K562 (cell line): Measurements from ENCODE around the gene TMEM167B. TPM values are rescaled to one million over a fixed set of nuclear protein-coding genes. Genes with fewer than 3 reads are reported as not detected.

Experiments used
- ARID2 ChIP-seq: fragments of 450-650 bp; IDR thresholded peaks from 2 replicates; pipeline ENCODE4 v1.6.1; 2017; ENCODE audit warnings: antibody characterized with exemption, mild to moderate bottlenecking
- ASH1L ChIP-seq: fragments of 450-650 bp; IDR thresholded peaks from 2 replicates; pipeline ENCODE4 v1.6.1; 2018; ENCODE audit warnings: borderline replicate concordance, mild to moderate bottlenecking, low read depth; ENCODE audit not compliant: partially characterized antibody
- CHD1 ChIP-seq: fragments of 200-600 bp; sonication (generic); IDR thresholded peaks from one replicate; pipeline ENCODE4 v1.6.1; 2012; ENCODE audit warnings: mild to moderate bottlenecking, moderate library complexity, low read length, inconsistent platforms
- CUX1 ChIP-seq: fragments of 200-800 bp; sonication (Bioruptor generic); IDR thresholded peaks from 2 replicates; pipeline ENCODE4 v1.6.1; 2016; ENCODE audit warnings: missing genetic modification characterization, missing compliant biosample characterization
- FOXK2 ChIP-seq, 2 experiments: fragments of 450-650 bp; IDR thresholded peaks in 1 of 2; conservative IDR thresholded peaks in 1 of 2; 2 replicates each; pipeline ENCODE4 v1.6.1; 2016; ENCODE audit warnings: low read depth in 2 of 2, mild to moderate bottlenecking in 1 of 2
- FUS ChIP-seq: fragments of 200-400 bp; formaldehyde crosslinking; optimal IDR thresholded peaks from 2 replicates; pipeline ENCODE3; 2017; ENCODE audit warnings: low read depth, low read length
- KLF13 ChIP-seq: fragments of 450-650 bp; IDR thresholded peaks from 2 replicates; pipeline ENCODE4 v1.6.1; 2016; ENCODE audit warnings: missing genetic modification characterization, low read depth, mild to moderate bottlenecking, missing compliant biosample characterization, moderate library complexity, borderline replicate concordance
- MCM5 ChIP-seq: fragments of 450-650 bp; IDR thresholded peaks from 2 replicates; pipeline ENCODE4 v1.6.1; 2016; ENCODE audit warnings: low read depth
- MTA3 ChIP-seq: fragments of 450-650 bp; formaldehyde crosslinking; IDR thresholded peaks from 2 replicates; pipeline ENCODE4 v1.6.1; 2017; ENCODE audit warnings: mild to moderate bottlenecking, borderline replicate concordance
- MYNN ChIP-seq, 2 experiments: sonication (generic); formaldehyde crosslinking in 1 of 2; IDR thresholded peaks; 2 replicates each; pipeline versions ENCODE4 v1.5.0 to v1.6.1; 2016 to 2020; ENCODE audit warnings: antibody characterized with exemption in 1 of 2, missing genetic modification reagents in 1 of 2
- NONO ChIP-seq, 2 experiments: fragments of 200-400 bp in 1 of 2; fragments of 450-650 bp in 1 of 2; formaldehyde crosslinking in 1 of 2; IDR thresholded peaks; 2 replicates each; pipeline ENCODE4 v1.6.1; 2017; ENCODE audit warnings: low read depth in 2 of 2, mild to moderate bottlenecking in 2 of 2, moderate library complexity in 2 of 2, low read length in 1 of 2
- PYGO2 ChIP-seq: fragments of 450-650 bp; IDR thresholded peaks from 2 replicates; pipeline ENCODE4 v1.6.1; 2016; ENCODE audit warnings: mild to moderate bottlenecking, missing genetic modification characterization, moderate library complexity, missing compliant biosample characterization
- TOE1 ChIP-seq, 2 experiments: fragments of 450-650 bp in 1 of 2; sonication (generic) in 1 of 2; formaldehyde crosslinking in 1 of 2; IDR thresholded peaks; 2 replicates each; pipeline versions ENCODE4 v1.7.1 to v1.8.0; 2016 to 2022; ENCODE audit warnings: borderline replicate concordance in 2 of 2, mild to moderate bottlenecking in 2 of 2, antibody characterized with exemption in 1 of 2, inconsistent platforms in 1 of 2, low read depth in 1 of 2, missing genetic modification reagents in 1 of 2, moderate library complexity in 1 of 2
- ZFP30 ChIP-seq: fragments of 250-450 bp; sonication (Bioruptor Pico); IDR thresholded peaks from 2 replicates; pipeline ENCODE4 v1.8.0; 2022; ENCODE audit warnings: moderate library complexity, mild to moderate bottlenecking, inconsistent platforms, borderline replicate concordance
- ZNF134 ChIP-seq: fragments of 250-450 bp; sonication (Bioruptor Pico); conservative IDR thresholded peaks from 2 replicates; pipeline ENCODE4 v1.4.0; 2020
- ZNF174 ChIP-seq: fragments of 250-450 bp; sonication (Bioruptor Pico); IDR thresholded peaks from 2 replicates; pipeline ENCODE4 v1.4.0; 2020; ENCODE audit warnings: mild to moderate bottlenecking
- ZNF384 ChIP-seq: IDR thresholded peaks from 2 replicates; pipeline ENCODE4 v1.6.1; 2012; ENCODE audit warnings: low read depth, low read length, improper control_type of control experiment
- ZNF584 ChIP-seq: fragments of 200-800 bp; sonication (Bioruptor generic); IDR thresholded peaks from 2 replicates; pipeline ENCODE4 v1.6.1; 2016; ENCODE audit warnings: low read depth, mild to moderate bottlenecking, missing genetic modification characterization, missing compliant biosample characterization
- ZSCAN32 ChIP-seq: fragments of 450-650 bp; formaldehyde crosslinking; IDR thresholded peaks from 2 replicates; pipeline ENCODE4 v1.4.0; 2020; ENCODE audit warnings: mild to moderate bottlenecking, moderate library complexity
- polyA plus RNA-seq, 8 experiments: library from polyadenylated mRNA; depleted of rRNA in 4 of 8; stranded (reverse) in 5 of 8; unstranded in 3 of 8; fragments of >200 nt; fragmentation: Nextera tagmentation in 2 of 8; fragmentation: Illumina TruSeq in 1 of 8; extraction: Ambion mirVana in 2 of 8; extraction: Trizol in 1 of 8; gene quantifications; 2 replicates each; pipeline versions ENCODE4 v1.2.1 to v1.2.3, GENCODE V29; 2011 to 2014; ENCODE audit warnings: inconsistent platforms in 1 of 8, missing spikeins in 1 of 8
- total RNA-seq, 7 experiments: library from RNA; depleted of rRNA in 6 of 7; stranded (reverse); fragments of >200 nt in 6 of 7; fragmentation: Illumina TruSeq in 2 of 7; extraction: Trizol in 2 of 7; gene quantifications; 2 replicates each; pipeline versions ENCODE4 v1.2.1 to v1.2.3, GENCODE V29; 2011 to 2021; ENCODE audit warnings: low replicate concordance in 1 of 7
- TF ChIP-seq, protein P1 (sequence below): IDR thresholded peaks from 2 replicates; pipeline ENCODE4 v1.6.1; 2014; ENCODE audit warnings: antibody characterized with exemption

TMEM167B gene
- total and polyA plus RNA-seq, 9 of the 15 experiments (the other 6 are each of a cell fraction or from before 2014, with no cell fraction given): 17.2 to 36.4 (median 32.2) TPM

- TF ChIP-seq CUX1 (CRISPR knock-in tag) (no peak), MTA3 (no peak), ZNF174 (no peak), ZFP30 (CRISPR knock-in tag) (no peak), CHD1 (no peak), FOXK2 (conservative IDR thresholded peaks at IDR 0.05 in 1 of 2, IDR thresholded peaks at IDR 0.05 in 1 of 2; ENCODE audit: low read depth in 2 of 2) (0 out of 4 replicates have a peak, but pooled peaks of 1 of the 2 experiments have one; percentile 27), MCM5 (no peak), ZNF584 (CRISPR knock-in tag) (no peak), FUS (no peak), MYNN (IDR thresholded peaks at IDR 0.05) (no peak), MYNN (CRISPR knock-in tag; IDR thresholded peaks at IDR 0.05) (no peak), TOE1 (IDR thresholded peaks at IDR 0.05; ENCODE audit: borderline replicate concordance) (no peak), TOE1 (CRISPR knock-in tag; IDR thresholded peaks at IDR 0.05; ENCODE audit: borderline replicate concordance, low read depth) (no peak), ASH1L (peak; percentile 20), NONO (IDR thresholded peaks at IDR 0.05; ENCODE audit: low read depth in 2 of 2, low read length in 1 of 2) (no peak), ARID2 (peak; percentile 69; the same call in 1 of the 2 replicates), KLF13 (no peak), ZNF134 (CRISPR knock-in tag) (0 out of 2 replicates have a peak, but pooled peaks have one; percentile 4), PYGO2 (tag) (no peak), ZSCAN32 (CRISPR knock-in tag) (0 out of 2 replicates have a peak, but pooled peaks have one; percentile 9), ZNF384 (peak; percentile 43; the same call in 1 of the 2 replicates)
- TF ChIP-seq, protein P1, sequence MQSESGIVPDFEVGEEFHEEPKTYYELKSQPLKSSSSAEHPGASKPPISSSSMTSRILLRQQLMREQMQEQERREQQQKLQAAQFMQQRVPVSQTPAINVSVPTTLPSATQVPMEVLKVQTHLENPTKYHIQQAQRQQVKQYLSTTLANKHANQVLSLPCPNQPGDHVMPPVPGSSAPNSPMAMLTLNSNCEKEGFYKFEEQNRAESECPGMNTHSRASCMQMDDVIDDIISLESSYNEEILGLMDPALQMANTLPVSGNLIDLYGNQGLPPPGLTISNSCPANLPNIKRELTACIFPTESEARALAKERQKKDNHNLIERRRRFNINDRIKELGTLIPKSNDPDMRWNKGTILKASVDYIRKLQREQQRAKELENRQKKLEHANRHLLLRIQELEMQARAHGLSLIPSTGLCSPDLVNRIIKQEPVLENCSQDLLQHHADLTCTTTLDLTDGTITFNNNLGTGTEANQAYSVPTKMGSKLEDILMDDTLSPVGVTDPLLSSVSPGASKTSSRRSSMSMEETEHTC: no peak
Measured at GRCh38 chr1:109112056-109112651, 21.6 kb downstream of the TMEM167B start (continued).
